Measurements from ENCODE around the gene COL26A1. TPM values are rescaled to one million over a fixed set of nuclear protein-coding genes. Genes with fewer than 3 reads are reported as not detected.

The COL26A1 gene
- total RNA-seq, 1 donor from 2014 or later, result 1.4 TPM

DNA sequence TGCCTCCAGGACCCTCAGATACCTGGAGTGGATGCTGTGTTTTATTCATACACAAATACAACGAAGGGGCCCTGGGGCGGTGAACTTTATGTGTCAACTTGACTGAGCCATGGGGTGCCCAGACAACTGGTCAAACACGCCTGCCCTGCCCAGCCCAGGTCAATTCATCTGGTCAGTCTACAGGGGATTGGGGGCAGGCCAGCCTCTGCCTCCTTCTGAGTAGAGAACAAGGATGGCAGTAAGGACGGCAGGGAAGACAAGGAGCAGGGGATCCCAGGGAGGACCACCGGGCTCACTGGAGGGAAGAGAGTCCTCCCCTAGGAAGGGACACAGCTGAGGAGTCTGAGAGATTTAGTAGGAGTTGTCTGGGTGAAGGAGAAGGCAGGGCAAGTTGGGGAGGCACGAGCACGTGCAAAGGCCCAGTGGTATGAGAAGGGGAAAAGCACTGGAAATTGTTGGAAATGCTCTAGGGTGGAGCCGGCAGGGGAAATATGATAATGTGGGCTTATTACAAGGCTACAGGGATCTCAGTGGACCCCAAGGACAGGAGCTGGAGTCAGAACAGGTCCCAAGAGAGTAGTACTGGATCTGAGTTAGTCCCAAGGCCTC lies 203.0 kb downstream of the COL26A1 start:
- no peak for DNase-seq (ENCODE audit: low spot score)

DNA sequence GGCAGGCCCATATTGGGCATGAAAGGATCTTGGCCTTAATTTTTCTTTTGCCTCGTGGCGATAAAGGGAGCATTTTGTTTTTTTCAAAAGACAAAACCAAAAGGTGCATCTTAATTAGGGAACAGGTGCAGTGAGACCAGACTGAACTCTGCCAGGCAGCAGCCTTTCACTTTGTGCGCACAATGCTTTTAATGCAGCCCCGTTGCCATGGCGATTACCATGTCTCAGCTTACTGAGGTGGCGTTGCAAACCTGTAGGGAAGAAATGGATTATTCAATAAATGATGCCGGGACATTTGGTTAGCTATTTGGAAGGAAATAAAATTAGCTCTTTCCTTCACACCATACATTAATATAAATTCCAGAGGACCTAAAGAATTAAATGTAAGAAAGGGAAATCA lies 204.6 kb downstream of the COL26A1 start:
- no peak for DNase-seq (ENCODE audit: low spot score)

GRCh38 chr7:101572156-101572555 lies 209.5 kb downstream of the COL26A1 start:
- no peak for DNase-seq (ENCODE audit: low spot score)

DNA sequence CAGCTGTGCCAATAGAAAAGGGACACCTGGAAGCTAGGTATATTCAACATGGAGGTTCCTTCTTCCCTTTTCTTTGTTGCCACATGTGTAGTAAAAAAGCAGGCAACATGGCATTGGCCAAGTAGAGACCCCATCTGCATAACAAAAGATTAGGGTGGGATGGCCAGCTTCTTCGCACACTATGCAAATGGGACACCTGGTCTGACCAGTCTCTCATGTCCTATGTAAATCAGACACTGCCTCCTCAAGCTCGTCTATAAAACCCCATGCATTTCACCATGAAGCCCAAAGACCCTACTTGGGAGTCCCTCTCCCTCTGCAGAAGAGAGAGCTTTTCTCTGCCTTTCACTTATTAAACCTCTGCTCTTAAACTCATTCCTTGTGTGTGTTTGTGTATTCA lies 212.5 kb downstream of the COL26A1 start:
- DNase-seq (ENCODE audit: low spot score), result no peak

- DNase-seq (ENCODE audit: low spot score), result peak; percentile 25
These were observed 213.0 kb downstream of the COL26A1 start for GRCh38 chr7:101575721-101576120.

- no peak for DNase-seq (ENCODE audit: low spot score)
These were observed 214.3 kb downstream of the COL26A1 start for GRCh38 chr7:101576998-101577397.

- no peak for DNase-seq (ENCODE audit: low spot score)
These were observed 215.9 kb downstream of the COL26A1 start for GRCh38 chr7:101578552-101578951.

DNA sequence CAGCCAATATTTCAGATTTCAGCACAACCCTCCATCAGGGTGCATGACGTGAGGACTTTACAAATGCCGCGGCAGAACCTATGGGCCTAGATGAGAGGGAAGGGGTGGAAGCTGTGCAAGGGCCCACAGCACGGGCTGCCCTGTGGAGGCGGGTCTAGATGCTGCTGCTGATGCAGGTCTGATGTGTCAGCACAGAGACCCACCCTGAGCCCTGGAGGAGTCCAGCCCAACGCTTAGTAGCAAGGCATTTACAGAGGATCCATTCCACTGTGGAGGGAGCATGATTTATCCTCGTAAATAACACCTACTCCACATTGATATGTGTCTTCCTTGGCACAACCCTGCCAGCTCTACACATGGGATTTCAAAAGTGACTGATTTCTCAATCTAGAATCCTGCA lies 217.9 kb downstream of the COL26A1 start:
- DNase-seq (ENCODE audit: low spot score), result no peak

GRCh38 chr7:101581891-101582290 lies 219.2 kb downstream of the COL26A1 start:
- DNase-seq (ENCODE audit: low spot score), result no peak

DNA sequence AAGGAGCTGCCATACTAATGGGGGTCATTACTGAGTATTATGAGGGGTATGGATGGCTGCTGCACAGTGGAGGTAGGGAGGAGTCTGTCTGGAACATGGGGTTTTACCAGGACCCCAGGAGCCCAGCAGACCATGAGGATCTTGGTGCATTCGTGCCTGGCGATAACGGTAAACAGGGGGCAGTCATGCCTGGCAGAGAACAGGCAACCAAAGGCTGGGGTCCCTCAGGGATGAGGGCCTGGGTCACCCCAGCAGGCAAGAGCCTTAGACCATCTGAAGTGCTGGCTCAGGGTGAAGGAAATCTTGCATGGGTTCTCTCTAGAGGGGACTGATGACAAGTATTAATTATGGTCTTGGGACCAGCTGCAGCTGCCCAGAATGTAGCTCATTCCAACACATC lies 220.3 kb downstream of the COL26A1 start:
- no peak for DNase-seq (ENCODE audit: low spot score)

- DNase-seq (ENCODE audit: low spot score), result no peak
These were observed 223.6 kb downstream of the COL26A1 start for GRCh38 chr7:101586078-101586905.

GRCh38 chr7:101586906-101587677 lies 224.4 kb downstream of the COL26A1 start:
- DNase-seq (ENCODE audit: low spot score), result no peak

DNA sequence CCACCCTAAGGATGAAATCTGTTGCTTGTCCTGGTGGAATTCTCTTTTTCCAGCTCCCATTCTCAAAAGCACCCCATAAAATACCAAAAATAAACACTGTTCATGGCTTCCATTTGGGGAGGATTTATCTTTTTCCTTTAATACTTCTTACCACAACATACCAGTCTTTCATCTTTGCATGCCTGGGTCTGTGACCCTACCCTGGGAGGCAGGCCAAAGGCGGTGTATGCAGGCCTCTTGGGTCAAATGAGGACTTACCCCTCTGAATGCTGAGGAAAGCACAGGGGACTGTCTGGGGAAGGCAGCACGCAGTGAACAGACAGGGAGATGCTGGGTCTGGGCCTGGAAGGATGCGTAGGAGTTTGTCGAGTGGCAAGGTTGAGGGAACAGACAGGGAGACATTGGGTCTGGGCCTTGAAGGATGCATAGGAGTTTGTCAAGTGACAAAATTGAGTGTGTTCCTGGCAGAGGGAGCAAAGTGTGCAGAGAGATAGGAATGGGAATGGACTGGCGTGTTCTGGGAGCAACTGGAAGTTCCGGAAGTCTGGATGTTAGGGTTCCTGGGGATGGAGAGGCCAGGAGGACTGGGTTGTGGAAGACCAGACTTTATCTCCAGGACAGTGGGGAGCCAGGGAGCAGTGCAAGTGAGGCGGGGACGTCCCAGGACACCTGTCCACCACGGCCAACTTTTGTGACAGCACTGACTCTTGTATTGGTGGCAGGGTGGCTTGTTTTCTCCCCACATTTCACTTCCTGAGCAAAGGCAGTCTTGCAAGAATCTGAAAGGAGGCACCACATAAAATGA lies 225.7 kb downstream of the COL26A1 start:
- DNase-seq (ENCODE audit: low spot score), result peak; percentile 47

DNA sequence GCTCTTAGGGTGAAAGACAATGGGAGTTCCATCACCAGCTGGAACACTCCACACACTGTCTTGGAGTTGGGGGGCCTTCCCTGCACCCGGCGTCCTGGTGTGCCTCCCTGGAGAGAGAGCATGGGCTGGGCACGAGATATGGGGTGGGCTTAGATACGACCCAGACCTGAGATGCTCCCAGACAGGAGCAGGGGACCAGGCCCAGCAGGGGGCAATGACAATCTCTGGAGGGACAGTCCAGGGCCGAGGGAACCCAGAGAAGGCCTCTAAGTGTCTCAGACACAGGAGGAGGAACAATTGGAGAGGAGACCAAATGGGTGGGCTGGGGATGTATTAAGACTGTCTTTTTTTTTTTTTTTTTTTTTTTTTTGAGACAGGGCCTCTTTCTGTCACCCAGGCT lies 226.4 kb downstream of the COL26A1 start:
- no peak for DNase-seq (ENCODE audit: low spot score)

- no peak for DNase-seq (ENCODE audit: low spot score)
These were observed 227.4 kb downstream of the COL26A1 start for GRCh38 chr7:101589976-101590662.

GRCh38 chr7:101590663-101591435 lies 228.2 kb downstream of the COL26A1 start:
- DNase-seq (ENCODE audit: low spot score), result no peak

- DNase-seq (ENCODE audit: low spot score), result no peak
These were observed 228.8 kb downstream of the COL26A1 start for GRCh38 chr7:101591504-101591903.

DNA sequence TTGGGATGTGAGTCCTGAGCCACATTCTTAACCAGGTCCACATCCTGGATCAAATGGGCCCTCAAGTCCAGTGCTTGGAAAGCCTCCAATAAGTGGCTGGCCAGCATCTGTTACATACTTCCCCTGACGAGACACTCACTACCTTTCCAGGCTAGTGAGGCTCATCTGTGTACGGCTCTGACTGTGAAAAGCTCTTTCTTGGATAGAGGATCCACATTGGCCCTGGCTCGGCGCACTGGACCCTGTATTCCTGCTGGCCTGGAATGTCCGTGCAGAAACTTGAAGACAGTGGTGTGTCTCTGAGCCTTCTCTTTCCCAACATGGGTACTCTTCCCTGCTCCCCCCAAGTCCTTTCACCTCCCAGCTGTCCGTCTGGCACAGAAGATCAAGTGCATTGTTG lies 230.9 kb downstream of the COL26A1 start:
- no peak for DNase-seq (ENCODE audit: low spot score)

- no peak for DNase-seq (ENCODE audit: low spot score)
These were observed 232.1 kb downstream of the COL26A1 start for GRCh38 chr7:101594790-101595189.

GRCh38 chr7:101595246-101595645 lies 232.6 kb downstream of the COL26A1 start:
- DNase-seq (ENCODE audit: low spot score), result no peak

Data from umbilical cord (tissue), 2 donors.